Tibial nerve (tissue), 4 donors: ENCODE data around the gene RSL1D1.

ENCODE experiments used
- CTCF ChIP-seq, 5 experiments: fragments of 200-600 bp in 3 of 5; fragments of 450-650 bp in 2 of 5; sonication (generic) in 3 of 5; IDR thresholded peaks; one replicate each; pipeline ENCODE4 v1.5.1; 2016 to 2019; ENCODE audit warnings: antibody characterized with exemption in 5 of 5, mild to moderate bottlenecking in 3 of 5, moderate library complexity in 2 of 5
- EP300 ChIP-seq, 2 donors: sonication (generic); formaldehyde crosslinking; IDR thresholded peaks; one replicate each; pipeline ENCODE4 v1.6.1; 2017; ENCODE audit warnings: antibody characterized with exemption in 2 of 2, mild to moderate bottlenecking in 1 of 2
- POLR2A ChIP-seq, 2 donors: fragments of 450-650 bp; IDR thresholded peaks; one replicate each; pipeline ENCODE4 v1.6.1; 2017; ENCODE audit warnings: antibody characterized with exemption in 2 of 2, mild to moderate bottlenecking in 2 of 2, moderate library complexity in 2 of 2

GRCh38 chr16:11794447-11794846 lies 56.9 kb downstream of the RSL1D1 start:
- TF ChIP-seq POLR2A (IDR thresholded peaks at IDR 0.05) (no peak), CTCF (IDR thresholded peaks at IDR 0.05) (no peak), EP300 (IDR thresholded peaks at IDR 0.05) (no peak)
